MM.1S (cell line): Measurements from ENCODE around the gene IRX6.

Experiments used
- DNase-seq: peaks from one replicate; pipeline ENCODE4 v3.0.0-alpha.2; 2015
- H2AFZ ChIP-seq: fragments of 300-600 bp; sonication (generic); 2 replicates; pipeline ENCODE4 v1.6.0; 2016; ENCODE audit warnings: antibody characterized with exemption, low read length
- H3F3A ChIP-seq: fragments of 300-600 bp; sonication (generic); 2 replicates; pipeline ENCODE4 v1.6.1; 2016; ENCODE audit warnings: mild to moderate bottlenecking, antibody characterized with exemption, low read length, moderate library complexity, mixed read lengths; ENCODE audit not compliant: insufficient read depth
- H3K27ac ChIP-seq: fragments of 300-600 bp; sonication (generic); 2 replicates; pipeline ENCODE4 v1.5.1; 2016; ENCODE audit warnings: mild to moderate bottlenecking, low read length
- H3K27me3 ChIP-seq: fragments of 300-600 bp; sonication (generic); replicated peaks from 2 replicates; pipeline ENCODE4 v1.6.0; 2016; ENCODE audit warnings: low read length; ENCODE audit not compliant: insufficient read depth
- H3K36me3 ChIP-seq: fragments of 300-600 bp; sonication (generic); replicated peaks from 2 replicates; pipeline ENCODE4 v1.6.1; 2016; ENCODE audit warnings: mild to moderate bottlenecking, low read length, mixed read lengths; ENCODE audit not compliant: insufficient read depth
- H3K4me1 ChIP-seq: fragments of 300-600 bp; sonication (generic); 2 replicates; pipeline ENCODE4 v1.6.1; 2016; ENCODE audit warnings: low read length, mixed read lengths
- H3K4me2 ChIP-seq: fragments of 300-600 bp; sonication (generic); 2 replicates; pipeline ENCODE4 v1.6.0; 2016; ENCODE audit warnings: low read depth, low read length
- H3K4me3 ChIP-seq: fragments of 300-600 bp; sonication (generic); 2 replicates; pipeline ENCODE4 v1.5.1; 2016; ENCODE audit warnings: low read length, mixed read lengths
- H3K79me2 ChIP-seq: fragments of 300-600 bp; sonication (generic); 2 replicates; pipeline ENCODE4 v1.6.1; 2016; ENCODE audit warnings: mixed run types, low read length, mixed read lengths
- H3K9ac ChIP-seq: fragments of 300-600 bp; sonication (generic); 2 replicates; pipeline ENCODE4 v1.6.1; 2016; ENCODE audit warnings: low read length, mixed read lengths
- H3K9me2 ChIP-seq: fragments of 300-600 bp; sonication (generic); replicated peaks from 2 replicates; pipeline ENCODE4 v1.6.1; 2016; ENCODE audit warnings: mild to moderate bottlenecking, low read length, mixed read lengths; ENCODE audit not compliant: insufficient read depth
- H3K9me3 ChIP-seq: fragments of 300-600 bp; sonication (generic); replicated peaks from 2 replicates; pipeline ENCODE4 v1.6.1; 2016; ENCODE audit warnings: mild to moderate bottlenecking, low read length, mixed read lengths; ENCODE audit not compliant: insufficient read depth
- H4K20me1 ChIP-seq: fragments of 300-600 bp; sonication (generic); 2 replicates; pipeline ENCODE4 v1.6.1; 2016; ENCODE audit warnings: mild to moderate bottlenecking, low read length, moderate library complexity, mixed read lengths; ENCODE audit not compliant: insufficient read depth
- EZH2 ChIP-seq: fragments of 300-600 bp; sonication (generic); optimal IDR thresholded peaks from 2 replicates; pipeline ENCODE3; 2017; ENCODE audit warnings: low read depth, mild to moderate bottlenecking, antibody characterized with exemption, low read length, mixed read lengths
- EZH2phosphoT487 ChIP-seq: fragments of 300-600 bp; sonication (generic); IDR thresholded peaks from 2 replicates; pipeline ENCODE4 v1.6.1; 2018; ENCODE audit warnings: antibody characterized with exemption, low read length
- TF ChIP-seq, protein P1 (sequence below): fragments of 300-600 bp; sonication (generic); IDR thresholded peaks from 2 replicates; pipeline ENCODE4 v1.5.1; 2016; ENCODE audit warnings: antibody characterized with exemption, low read length, mixed read lengths

Gene IRX6

DNA sequence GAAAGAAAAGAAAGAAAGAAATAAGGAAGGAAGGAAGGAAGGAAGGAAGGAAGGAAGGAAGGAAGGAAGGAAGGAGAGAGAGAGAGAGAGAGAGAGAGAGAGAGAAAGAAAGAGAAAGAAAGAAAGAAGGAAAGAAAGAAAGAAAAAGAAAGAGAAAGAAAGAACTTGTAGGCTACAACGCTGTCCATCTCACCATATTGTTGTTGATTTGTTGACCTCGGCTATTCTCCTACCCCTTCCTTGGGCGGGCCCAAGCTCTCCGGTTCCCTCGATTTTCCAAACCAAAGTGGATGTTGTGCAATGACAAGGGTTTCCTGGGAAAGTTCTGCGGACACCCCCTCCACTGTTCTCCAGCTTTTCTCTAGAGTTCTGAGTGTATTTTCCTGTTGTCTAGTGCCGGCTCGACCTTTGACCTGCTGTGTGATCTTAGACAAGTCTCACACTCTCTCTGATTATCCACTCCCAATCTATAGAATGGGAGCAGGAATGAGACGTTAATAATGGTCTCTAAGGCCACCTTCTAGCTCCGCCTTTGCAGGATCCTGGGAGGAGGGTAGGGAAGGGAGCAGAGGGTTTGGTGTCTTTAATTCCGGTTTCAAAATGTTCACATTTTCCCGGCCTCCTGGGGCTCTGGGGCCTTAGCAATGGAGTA is 1.6 kb downstream of the IRX6 start:
- H3K4me2 ChIP-seq, result no peak overlapping the region
- H3K27me3 ChIP-seq, result no peaks in the 10 kb centered on the region
- no peaks in the 10 kb centered on the region for H3K79me2 ChIP-seq
- no peak for TF ChIP-seq EZH2
- TF ChIP-seq EZH2phosphoT487, result no peak
- TF ChIP-seq, protein P1, sequence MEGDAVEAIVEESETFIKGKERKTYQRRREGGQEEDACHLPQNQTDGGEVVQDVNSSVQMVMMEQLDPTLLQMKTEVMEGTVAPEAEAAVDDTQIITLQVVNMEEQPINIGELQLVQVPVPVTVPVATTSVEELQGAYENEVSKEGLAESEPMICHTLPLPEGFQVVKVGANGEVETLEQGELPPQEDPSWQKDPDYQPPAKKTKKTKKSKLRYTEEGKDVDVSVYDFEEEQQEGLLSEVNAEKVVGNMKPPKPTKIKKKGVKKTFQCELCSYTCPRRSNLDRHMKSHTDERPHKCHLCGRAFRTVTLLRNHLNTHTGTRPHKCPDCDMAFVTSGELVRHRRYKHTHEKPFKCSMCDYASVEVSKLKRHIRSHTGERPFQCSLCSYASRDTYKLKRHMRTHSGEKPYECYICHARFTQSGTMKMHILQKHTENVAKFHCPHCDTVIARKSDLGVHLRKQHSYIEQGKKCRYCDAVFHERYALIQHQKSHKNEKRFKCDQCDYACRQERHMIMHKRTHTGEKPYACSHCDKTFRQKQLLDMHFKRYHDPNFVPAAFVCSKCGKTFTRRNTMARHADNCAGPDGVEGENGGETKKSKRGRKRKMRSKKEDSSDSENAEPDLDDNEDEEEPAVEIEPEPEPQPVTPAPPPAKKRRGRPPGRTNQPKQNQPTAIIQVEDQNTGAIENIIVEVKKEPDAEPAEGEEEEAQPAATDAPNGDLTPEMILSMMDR, result no peak
- no peaks in the 10 kb centered on the region for H3K4me1 ChIP-seq
- H3F3A ChIP-seq, result no peaks in the 10 kb centered on the region
- H3K36me3 ChIP-seq, result no peaks in the 10 kb centered on the region
- H3K9ac ChIP-seq, result no peak overlapping the region
- no peaks in the 10 kb centered on the region for H3K9me3 ChIP-seq
- H4K20me1 ChIP-seq, result no peaks in the 10 kb centered on the region
- H2AFZ ChIP-seq, result no peak overlapping the region
- DNase-seq, result no peak
- no peak overlapping the region for H3K4me3 ChIP-seq
- H3K27ac ChIP-seq, result no peak overlapping the region
- no peaks in the 10 kb centered on the region for H3K9me2 ChIP-seq

DNA sequence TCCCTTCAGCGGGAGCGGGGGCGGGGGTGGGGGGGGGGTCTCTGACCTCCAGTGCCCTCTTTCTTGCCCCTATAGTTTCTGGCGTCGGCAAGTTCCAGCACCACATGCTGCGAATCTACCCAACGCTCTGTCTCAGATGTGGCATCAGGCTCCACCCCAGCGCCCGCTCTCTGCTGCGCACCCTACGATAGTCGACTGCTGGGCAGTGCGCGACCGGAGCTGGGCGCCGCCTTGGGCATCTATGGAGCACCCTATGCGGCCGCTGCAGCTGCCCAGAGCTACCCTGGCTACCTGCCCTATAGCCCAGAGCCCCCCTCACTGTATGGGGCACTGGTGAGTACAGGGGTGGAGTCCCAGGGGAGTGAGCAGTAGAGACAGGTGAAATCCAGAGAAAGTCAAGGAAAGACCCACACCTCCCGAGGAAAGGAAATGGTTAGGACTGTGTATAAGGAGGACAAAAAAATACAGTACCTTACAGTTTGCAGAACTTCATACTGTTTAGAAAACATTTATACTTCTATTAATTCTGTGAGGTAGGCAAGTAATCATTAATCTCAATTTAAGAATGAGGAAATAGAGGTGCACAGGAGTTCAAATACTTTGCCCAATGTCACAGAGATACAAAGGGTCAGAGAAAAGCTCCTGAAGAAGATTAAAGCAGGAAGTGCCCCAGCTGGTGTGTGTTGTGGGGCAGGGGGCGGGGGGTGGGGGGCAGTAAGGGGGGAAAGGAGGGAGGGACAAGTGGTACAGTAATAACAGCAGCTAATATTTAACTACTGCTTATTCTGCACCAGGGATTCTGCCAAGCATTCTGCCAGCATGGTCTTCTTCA is 2.5 kb downstream of the IRX6 start:
- no peaks in the 10 kb centered on the region for H3K36me3 ChIP-seq

DNA sequence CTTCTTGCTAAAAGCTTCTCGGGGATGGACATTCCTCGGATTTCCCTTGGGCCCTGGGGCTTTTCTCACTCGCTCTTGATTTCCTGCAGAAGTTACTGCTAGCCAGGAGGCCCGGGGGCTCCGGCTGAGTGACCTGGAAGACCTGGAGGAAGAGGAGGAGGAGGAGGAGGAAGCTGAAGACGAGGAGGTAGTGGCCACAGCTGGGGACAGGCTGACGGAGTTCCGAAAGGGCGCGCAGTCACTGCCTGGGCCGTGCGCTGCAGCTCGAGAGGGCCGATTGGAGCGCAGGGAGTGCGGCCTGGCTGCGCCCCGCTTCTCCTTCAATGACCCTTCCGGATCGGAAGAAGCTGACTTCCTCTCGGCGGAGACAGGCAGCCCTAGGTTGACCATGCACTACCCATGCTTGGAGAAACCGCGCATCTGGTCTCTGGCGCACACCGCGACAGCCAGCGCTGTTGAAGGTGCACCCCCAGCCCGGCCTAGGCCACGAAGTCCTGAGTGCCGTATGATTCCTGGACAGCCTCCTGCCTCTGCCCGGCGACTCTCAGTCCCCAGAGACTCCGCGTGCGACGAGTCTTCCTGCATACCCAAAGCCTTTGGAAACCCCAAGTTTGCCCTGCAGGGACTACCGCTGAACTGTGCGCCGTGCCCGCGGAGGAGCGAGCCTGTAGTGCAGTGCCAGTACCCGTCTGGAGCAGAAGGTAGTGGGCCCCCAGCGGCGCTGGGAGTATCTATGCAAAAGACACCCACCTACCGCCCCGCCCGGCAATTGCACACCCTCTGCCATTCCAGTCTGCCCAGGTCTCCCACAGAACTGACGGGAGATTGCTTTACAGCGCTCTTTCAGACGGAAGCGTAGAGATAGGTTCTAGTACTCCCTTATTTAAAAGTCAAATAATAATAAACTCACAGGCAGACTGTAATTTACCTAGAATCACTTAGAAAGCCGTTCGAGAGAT is 4.9 kb downstream of the IRX6 start:
- Histone ChIP-seq H3K4me3 (no peak overlapping the region), H4K20me1 (no peaks in the 10 kb centered on the region), H3K79me2 (no peaks in the 10 kb centered on the region), H3K4me1 (no peaks in the 10 kb centered on the region), H3K27me3 (no peaks in the 10 kb centered on the region), H3K9me2 (no peaks in the 10 kb centered on the region), H3K9ac (no peak overlapping the region), H3K27ac (no peak overlapping the region), H3K36me3 (no peaks in the 10 kb centered on the region), H3K4me2 (no peak overlapping the region), H2AFZ (no peak overlapping the region), H3K9me3 (no peaks in the 10 kb centered on the region), H3F3A (no peaks in the 10 kb centered on the region)
- TF ChIP-seq, protein P1, result no peak
- TF ChIP-seq EZH2phosphoT487 (no peak), EZH2 (no peak)
- DNase-seq, result no peak

More for the DNA sequence above, 2.5 kb downstream of the IRX6 start:
- no peak for DNase-seq
- Histone ChIP-seq H3K4me3 (no peak overlapping the region), H3F3A (no peaks in the 10 kb centered on the region), H2AFZ (no peak overlapping the region), H3K9ac (no peak overlapping the region), H4K20me1 (no peaks in the 10 kb centered on the region), H3K4me2 (no peak overlapping the region), H3K27ac (no peak overlapping the region), H3K79me2 (no peaks in the 10 kb centered on the region), H3K9me3 (no peaks in the 10 kb centered on the region), H3K27me3 (no peaks in the 10 kb centered on the region), H3K9me2 (no peaks in the 10 kb centered on the region), H3K4me1 (no peaks in the 10 kb centered on the region)
- TF ChIP-seq, protein P1, result no peak
- no peak for TF ChIP-seq EZH2phosphoT487
- no peak for TF ChIP-seq EZH2
